Stimulated activated CD8-positive, alpha-beta memory T cell treated with anti-CD3 and anti-CD28 coated beads, Interleukin-7, amount 100 ng/mL, for 4 hours (primary cell): Measurements from ENCODE around the gene KRTAP10-9.
"Not testable (repeated sequence)": the region's sequence is repeated elsewhere in the genome, so short reads cannot be mapped to it uniquely, and the experiment has no call there.

ENCODE experiments used
- DNase-seq, 2 donors: peaks; one replicate each; pipeline ENCODE4 v3.0.0-alpha.2; 2020; ENCODE audit warnings: low read depth in 2 of 2

The KRTAP10-9 gene

DNA sequence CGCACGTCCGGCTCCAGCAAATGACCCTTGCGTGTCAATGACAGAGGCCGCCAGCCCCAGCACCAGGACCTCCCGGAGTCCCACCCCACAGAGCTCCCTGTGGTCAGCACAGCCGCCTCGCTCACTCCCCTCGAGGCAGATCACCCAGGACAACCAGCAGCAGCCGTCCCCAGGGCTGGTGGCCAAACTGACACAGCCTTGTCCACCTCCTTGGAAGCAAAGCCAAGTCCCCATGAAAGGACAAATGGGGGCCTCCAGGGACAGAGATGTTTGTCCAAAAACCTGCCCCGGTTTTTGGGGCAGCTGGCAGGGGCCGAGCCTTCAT lies 12.4 kb downstream of the KRTAP10-9 start:
- DNase-seq = no peak

DNA sequence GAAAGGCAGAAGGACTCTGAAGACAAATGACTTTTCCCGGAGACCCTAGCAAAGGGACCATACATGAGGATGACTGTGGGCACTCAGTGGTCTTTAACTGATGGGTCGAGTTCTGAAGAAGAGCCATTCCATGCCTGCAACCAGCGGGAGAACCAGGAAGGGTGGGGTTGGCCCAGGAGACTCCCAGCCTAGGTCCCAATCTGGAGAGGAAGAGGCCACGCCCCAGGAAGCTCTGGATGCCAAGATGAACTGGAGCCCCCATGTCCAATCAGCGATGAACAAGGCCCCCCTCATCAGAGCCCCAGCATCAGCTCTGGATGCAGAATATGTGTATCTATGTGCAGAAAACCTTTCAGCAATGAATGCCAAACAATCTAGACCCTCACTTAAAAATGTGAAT lies 13.9 kb downstream of the KRTAP10-9 start:
- no peak for DNase-seq

DNA sequence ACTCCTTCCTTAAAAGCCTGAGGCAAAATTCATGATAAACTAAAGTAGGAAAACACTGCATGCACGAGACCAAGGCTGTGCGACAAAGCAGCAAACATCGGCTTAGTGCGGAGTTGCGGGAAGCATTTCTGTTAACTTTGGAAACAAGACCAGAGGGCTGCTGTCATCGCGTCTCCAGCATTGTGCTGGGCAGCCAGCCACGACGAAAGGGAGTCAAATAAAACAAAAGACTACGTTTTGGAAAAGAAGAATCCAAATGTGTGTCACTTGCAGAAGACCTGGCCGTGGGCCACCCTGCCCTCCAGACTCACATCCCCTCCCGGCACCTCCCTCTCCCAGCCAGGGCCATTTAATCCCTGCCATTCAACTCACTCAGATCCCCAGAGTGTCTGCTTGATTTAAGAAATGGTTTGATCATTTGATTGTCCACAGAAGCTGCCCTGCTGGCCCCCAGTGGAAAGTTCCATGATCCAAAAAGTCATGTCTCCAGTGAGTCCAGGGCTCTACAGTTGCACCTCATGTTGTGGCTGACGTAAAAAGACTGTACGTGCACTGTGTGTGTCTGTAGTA lies 16.9 kb downstream of the KRTAP10-9 start:
- DNase-seq = no peak

DNA sequence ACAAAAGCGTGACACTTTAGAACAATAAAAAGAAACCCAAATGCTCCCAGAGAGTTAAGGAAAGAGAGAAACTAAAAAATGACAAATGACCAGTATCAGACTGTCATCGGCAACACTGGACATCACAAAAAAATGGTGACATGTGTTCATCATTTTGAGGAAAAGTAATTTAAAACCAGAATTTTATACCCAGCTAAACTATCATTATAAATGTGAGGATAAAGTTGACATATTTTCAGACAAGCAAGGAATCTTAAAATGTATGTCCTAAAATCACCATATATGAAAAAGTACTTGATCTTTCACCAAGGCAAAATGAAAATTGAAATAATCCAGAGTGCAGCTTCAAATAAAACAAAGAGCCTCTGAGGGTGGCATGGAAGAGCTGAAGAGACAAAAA lies 18.0 kb downstream of the KRTAP10-9 start:
- DNase-seq = no peak

DNA sequence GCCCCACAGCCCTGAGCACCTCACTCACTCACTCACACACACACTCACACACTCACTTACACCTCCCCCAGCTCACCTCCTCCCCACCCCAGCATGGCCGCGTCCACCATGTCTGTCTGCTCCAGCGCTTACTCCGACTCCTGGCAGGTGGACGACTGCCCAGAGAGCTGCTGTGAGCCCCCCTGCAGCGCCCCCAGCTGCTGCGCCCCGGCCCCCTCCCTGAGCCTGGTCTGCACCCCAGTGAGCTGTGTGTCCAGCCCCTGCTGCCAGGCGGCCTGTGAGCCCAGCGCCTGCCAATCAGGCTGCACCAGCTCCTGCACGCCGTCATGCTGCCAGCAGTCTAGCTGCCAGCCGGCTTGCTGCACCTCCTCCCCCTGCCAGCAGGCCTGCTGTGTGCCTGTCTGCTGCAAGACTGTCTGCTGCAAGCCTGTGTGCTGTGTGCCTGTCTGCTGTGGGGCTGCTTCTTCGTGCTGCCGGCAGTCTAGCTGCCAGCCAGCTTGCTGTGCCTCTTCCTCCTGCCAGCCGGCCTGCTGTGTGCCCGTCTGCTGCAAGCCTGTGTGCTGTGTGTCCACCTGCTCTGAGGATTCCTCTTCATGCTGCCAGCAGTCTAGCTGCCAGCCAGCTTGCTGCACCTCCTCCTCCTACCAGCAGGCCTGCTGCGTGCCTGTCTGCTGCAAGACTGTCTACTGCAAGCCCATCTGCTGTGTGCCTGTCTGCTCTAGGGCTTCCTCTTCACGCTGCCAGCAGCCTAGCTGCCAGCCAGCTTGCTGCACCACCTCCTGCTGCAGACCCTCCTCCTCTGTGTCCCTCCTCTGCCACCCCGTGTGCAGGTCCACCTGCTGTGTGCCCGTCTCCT lies 19.7 kb downstream of the KRTAP10-9 start, which contains the start of gene KRTAP10-11:
Gene KRTAP10-11 (plus strand): TSS at position 49 of the 856 bp plus-strand sequence. CDS start 45 bp downstream, at position 94.
- DNase-seq = not testable (repeated sequence)

DNA sequence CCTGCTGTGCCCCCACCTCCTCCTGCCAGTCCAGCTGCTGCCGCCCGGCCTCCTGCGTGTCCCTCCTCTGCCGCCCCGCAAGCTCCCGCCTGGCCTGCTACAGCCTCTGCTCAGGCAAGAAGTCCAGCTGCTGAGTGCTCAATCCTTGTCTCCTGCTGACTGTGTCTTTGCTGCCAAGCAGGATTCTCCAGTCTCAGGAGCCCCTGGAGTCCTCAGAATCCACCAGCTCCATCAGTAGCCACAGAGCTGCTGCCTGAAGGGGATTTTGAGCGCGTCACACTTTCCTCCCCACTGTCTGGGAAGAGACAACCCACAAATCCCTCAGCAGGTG lies 20.3 kb downstream of the KRTAP10-9 start:
- DNase-seq = no peak

DNA sequence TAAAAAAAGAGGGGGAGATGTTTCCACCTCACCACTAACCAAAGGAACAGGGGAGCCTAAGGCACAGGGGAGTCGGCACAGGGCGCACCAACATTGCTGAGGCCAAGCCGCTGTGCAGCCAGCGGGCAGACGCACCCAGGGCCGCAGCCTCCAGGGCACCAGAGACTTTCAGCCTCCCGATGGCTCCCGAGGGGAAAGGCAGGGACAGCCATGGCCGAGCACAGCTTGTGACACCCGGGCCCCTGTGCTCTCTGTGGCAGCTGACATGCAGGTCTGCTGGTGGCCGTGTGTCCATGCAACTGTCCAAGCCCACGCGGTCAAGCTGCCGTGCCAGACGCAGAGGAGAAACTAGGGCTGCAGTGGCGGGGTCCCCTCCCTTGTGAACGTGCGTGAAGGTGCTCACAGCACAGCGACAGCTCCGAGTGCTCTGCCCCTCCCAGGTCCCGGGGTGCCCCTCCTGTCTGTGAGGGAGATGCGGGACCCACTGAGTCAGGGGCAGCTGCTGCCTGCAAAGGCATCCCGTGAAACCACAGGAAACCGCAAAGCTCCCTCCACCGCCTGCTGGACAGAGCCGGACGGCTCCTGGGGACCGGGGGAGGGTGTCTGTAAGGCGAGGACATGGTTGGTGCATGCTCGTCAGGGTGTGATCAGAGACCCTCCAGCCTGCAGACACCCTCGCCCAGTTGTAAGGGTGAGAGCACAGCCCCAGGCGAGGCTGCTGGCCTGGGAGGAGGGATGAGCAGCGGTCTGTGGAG lies 21.8 kb downstream of the KRTAP10-9 start:
- DNase-seq = no peak

DNA sequence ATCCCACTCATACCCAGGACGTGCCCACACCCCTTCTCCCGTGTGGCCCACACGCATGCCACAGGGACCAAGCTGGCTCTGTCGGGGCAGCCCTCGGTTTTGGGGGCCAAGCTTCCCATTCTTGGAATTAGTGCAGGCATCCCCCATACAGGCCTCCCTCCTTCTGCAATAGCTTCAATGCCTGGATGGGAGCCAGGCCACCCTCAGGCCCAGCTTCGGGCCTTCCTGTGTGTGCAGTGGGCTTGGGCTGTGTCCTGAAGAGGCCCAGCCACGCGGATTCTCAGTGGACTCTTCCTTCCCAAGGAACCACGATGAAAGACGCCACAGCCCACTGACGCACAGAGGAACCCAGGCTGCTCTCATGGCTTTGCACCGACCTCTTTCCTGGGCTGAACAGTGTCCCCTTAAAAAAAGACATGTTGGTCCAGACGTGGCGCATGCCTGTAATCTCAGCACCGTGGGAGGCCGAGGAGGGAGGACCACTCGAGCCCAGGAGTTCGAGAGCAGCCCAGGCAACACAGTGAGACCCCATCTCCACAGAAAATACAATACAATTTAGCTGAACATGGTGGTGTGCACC lies 22.7 kb downstream of the KRTAP10-9 start:
- DNase-seq = no peak

DNA sequence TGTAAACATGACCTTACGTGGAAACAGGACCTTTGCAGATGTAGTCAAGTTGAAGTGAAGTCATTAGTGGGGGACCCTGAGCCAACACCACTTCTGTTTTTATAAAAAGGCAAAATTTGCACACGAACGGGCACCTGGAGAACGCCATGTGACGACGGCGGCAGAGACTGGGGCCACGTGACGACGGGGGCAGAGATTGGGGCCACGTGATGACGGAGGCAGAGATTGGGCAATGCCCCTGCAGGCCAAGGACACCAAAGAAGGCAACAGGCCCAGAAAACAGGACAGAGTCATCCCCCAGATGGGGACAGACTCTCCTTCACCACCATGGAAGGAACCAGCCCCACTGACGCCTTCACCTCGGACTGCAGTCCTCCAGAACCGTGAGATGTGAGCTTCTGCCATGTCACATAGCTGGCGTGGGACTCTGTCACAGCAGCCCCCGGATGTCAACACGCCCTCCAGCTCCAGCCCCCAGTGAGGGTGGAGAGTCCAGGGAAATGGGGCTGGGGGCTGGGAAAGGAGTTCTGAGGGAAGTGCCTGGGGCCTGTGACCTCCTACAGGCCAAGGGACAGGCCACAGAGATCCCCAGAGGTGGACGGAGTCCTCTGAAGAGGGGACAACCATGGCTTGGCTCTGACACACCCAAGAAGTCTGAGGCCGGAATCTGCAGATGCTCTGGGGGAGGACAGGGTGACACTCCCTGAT lies 23.5 kb downstream of the KRTAP10-9 start:
- DNase-seq = no peak

DNA sequence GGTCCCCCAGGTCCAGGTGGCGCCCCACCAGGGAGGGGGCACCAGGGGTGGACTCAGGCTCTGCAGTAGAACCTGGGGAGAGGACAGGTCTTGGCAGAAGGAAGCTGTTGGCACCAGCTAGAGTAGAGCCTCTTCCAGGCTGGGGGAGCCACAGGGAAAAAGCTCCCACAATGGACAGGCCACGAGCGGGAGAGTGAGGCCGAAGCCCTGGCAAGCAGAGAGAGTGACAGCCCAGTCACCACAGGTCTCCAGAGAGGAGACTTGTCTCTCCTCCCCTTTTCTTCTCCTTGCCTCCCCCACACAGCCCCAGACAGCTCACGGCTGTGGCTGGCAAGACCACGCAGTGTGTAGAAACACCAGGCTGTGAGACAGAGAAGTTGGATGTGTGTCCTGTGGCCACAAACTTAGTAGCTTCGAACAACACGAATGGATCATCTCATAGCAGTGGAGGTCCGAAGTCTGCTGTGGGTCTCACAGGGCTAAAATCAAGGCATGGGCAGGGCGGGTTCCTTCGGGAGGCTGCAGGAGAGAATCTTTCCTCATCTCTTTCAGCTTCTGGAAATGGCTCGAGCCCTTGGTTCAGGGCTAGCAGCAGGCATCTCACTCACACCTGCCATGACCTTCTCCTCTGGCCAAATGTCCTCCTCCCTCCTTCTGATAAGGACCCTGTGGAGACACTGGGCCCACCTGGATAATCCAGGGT lies 24.2 kb downstream of the KRTAP10-9 start:
- DNase-seq = no peak

DNA sequence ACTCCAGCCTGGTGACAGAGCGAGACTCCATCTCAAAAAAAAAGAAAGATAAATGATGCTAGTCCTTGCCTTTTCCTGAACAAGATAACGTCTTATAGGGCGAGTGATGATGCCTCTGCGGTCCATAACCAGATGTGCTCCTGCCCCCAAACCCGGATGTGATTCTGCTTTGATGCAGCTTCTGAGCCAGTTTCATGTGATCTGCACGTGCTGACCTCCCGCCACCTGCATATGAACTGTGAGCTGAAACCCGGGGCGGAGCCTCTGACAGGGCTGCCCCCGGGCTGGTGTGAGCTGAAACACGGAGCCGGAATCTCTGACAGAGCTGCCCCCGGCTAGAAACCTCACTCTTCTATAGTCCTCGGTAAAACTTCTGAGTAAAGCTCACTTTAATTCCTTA lies 26.2 kb downstream of the KRTAP10-9 start:
- DNase-seq = no peak

DNA sequence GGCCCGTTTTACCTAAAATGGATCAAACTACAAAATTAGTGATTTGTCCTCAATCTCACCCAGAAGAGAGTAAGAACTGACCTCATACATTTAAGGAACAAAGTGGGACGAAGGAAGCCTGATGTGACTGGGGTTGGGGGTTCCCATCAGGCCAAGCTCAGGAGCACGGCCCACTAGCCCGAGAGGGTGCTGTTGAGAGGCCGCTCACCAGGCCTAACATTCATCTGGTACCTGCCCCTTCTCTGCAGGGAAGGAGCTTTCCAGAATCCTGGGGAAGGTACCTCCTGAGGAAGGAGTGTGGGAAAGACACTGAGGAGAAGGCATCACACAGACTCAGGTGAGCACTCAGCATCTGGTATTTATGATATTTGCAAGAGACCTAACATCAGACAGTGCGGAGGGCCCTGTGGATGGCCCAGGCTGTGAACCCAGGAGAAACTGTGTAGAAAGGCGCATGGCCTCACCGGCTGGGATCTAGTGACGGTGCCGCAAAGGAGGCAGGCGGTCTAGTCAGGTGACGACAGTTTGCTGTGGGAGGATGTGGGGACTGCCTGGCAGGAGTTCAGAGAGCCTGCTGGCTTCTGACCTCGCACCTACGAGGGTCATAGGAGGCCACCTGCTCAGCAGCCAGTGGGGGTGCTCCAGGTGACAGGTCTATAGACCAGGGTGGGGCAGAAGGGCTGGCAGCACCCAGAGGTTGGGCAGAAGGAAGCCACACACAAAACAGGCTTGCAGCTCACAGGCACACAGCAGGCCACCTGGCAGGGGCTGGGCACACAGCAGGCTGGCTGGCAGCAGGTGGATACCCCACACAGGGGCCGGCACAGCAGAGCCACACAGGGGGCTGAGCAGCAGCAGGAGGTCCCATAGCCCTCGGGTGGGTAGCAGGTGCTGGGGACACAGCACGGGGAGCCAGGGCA lies 27.0 kb downstream of the KRTAP10-9 start:
- peak in 1 of 2 donors; percentile 24 for DNase-seq

DNA sequence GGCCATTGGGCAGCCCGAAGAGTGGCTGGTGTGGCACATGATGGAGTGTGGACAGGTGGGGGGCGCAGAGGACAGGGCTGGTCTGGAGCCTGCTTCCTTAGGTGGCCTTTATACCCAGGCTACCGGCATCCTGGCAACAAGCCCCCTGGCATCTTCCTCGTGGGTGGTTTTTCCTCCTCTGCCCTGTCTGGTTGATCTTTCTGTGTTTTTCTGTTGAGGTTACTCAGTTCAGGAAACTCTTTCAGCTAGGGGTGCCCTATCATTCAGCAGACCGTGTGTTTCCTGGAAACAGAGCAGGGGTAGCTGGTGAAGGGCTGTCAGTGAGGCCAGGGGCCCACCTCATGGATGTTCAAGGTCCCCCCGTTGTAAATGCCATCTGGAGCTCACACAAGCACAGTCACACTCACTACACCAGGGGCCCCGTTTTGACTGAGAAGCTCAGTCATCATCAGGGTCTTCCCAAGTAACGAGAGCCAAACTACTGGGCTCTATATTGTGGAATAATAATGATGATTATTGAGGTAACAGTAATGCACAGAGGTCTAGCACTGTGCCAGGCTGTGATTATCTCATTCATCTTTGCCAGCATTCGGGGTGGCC lies 27.8 kb downstream of the KRTAP10-9 start, which contains the start of gene KRTAP12-4:
Gene KRTAP12-4 (minus strand): TSS at position 84 of the 600 bp plus-strand sequence. CDS start 45 bp downstream, at position 39.
- DNase-seq = no peak

DNA sequence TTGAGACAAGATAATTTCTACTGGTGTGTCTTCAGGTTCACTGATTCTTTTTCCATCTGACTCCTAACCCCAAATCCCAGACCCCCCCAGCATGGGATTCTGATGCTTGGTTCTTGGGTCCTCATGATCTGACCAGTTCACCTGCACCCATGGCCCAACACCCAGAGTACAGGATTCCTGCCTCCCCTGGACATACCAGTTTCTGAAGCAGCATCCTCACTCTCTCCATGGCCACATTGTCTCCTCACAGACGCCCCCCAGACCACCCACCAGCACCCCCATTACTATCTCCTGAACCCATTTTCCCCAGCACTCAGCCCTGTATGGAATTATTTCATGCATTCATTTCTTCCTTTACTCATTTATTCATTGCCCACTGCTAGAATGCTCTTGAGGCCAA lies 30.0 kb downstream of the KRTAP10-9 start:
- DNase-seq = no peak

DNA sequence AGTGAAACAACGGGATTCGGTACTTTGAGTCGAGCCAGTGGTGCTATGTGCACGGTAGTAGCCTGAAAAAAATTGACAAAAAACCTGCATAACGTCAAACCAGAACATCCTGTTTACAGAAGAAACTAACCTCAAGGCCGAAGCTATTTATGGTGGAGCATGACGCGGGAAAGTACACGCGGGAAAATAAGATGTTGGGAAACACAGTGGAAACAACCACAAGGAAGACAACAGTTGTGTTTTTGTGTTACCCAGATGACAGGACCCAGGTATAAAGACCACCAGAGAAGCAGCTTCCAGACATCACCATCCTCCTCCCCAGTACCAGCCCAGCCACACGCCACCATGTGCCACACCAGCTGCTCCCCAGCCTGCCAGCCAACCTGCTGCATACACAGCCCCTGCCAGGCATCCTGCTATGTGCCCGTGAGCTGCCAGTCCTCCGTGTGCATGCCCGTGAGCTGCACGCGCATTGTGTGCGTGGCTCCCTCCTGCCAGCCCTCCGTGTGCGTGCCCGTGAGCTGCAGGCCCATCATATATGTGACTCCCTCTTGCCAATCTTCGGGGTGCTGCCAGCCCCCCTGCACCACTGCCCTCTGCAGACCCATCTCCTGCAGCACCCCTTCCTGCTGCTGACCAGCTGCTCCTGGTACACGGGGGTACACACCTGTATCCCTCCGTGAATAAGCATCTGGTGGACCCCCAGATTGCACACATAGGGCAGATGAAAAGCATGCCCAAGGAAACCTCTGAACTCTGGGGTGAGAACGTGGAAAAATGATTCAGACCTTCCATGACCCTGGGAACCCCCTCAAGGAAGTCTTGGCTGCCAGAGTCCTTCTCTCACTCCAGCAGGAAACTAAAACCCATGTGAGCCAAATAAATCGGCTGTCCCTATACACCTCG lies 31.0 kb downstream of the KRTAP10-9 start, which contains the start of gene KRTAP12-3:
Gene KRTAP12-3 (plus strand): TSS at position 298 of the 906 bp plus-strand sequence. CDS start 48 bp downstream, at position 346.
- DNase-seq = peak in 1 of 2 donors; percentile 8

DNA sequence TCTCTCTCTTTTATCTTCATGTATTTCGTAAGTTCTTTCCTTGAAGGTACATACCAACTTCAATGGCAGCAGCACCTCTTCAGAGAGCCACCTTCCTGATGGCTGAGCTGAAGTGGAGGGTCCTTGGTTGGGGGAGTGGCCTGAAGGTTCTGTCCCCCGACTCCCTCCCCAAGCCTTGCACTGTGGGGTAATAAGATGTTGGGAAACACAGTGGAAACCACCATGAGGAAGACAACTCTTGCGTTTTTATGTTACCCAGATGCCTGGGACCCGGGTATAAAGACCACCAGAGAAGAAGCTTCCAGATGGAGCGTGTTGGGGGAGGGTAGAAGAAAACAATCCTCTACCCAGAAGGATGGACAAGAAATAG lies 31.6 kb downstream of the KRTAP10-9 start:
- no peak for DNase-seq

DNA sequence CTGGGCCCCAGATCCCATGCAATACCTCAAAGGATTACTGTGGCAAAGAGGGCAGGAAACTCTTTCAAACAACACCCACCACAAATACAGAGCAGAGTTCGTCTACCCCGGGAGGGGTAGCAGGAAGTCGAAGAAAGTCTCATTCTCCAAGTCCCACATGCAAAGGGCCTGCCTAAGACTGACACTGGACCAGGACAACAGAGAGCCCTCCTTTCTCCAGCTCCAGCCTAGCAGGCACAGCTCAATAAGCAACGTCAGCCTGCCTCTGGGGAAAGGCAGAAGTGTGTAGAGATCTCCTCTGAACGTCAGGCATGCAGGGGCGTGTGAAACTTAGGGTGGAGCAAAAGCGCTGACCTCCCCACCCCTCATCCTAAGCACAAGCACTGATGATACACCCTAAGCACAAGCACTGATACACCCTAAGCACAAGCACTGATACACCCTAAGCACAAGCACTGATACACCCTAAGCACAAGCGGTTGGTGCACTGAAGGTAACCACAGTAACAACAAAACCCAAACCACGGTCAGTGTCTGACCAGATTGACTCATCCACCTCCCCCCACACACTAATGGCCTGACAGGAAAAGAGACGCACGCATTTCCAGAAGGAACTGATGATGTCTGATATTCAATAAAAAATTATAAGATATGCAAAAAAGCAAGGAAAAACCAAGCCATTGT lies 32.2 kb downstream of the KRTAP10-9 start:
- DNase-seq = no peak

DNA sequence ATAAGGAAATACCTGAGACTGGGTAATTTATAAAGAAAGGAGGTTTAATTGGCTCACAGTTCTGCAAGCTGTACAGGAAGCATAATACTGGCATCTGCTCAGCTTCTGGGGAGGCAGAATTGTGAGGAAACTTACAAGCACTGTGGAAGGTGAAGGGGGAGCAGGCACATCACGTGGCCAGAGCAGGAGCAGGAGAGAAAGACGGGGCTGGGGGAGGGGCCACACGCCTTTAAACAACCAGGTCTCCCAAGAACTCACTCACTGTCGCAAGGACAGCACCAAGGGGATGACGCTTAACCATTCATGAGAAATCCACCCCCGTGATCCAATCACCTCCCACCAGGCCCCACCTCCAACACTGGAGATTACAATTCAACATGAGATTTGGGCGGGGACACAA lies 34.7 kb downstream of the KRTAP10-9 start:
- DNase-seq = not testable (repeated sequence)
